Nephron progenitor cell (in vitro differentiated cells): Measurements from ENCODE around the gene CLDN17.

Source experiments
- DNase-seq: peaks from one replicate; pipeline ENCODE4 v3.0.0; 2021
- H3K27ac Mint-ChIP-seq: 2 replicates; pipeline ENCODE4 v1.8.0; 2021; ENCODE audit warnings: mild to moderate bottlenecking, moderate library complexity, mixed read lengths
- H3K27me3 Mint-ChIP-seq: 2 replicates; pipeline ENCODE4 v1.8.0; 2021; ENCODE audit warnings: mild to moderate bottlenecking, low read depth, mixed read lengths; ENCODE audit not compliant: poor library complexity
- H3K36me3 Mint-ChIP-seq: 2 replicates; pipeline ENCODE4 v1.8.0; 2021; ENCODE audit warnings: low read depth, mixed read lengths
- H3K4me1 Mint-ChIP-seq: 2 replicates; pipeline ENCODE4 v1.8.0; 2021; ENCODE audit warnings: mixed read lengths
- H3K4me3 Mint-ChIP-seq: 2 replicates; pipeline ENCODE4 v1.8.0; 2021; ENCODE audit warnings: mild to moderate bottlenecking, moderate library complexity, mixed read lengths
- H3K9me3 Mint-ChIP-seq: 2 replicates; pipeline ENCODE4 v1.8.0; 2021; ENCODE audit warnings: mild to moderate bottlenecking, moderate library complexity, mixed read lengths
- CTCF ChIP-seq: fragments of 200-600 bp; sonication (generic); IDR thresholded peaks from 2 replicates; pipeline ENCODE4 v1.5.0; 2021; ENCODE audit warnings: antibody characterized with exemption

Gene CLDN17

GRCh38 chr21:30166705-30167104 is at the start of gene CLDN17:
CLDN17 (minus strand) TSS chr21:30166805; CDS start chr21:30166617, 188 bp downstream.
- H3K4me3 Mint-ChIP-seq: no peak within 1 kb of the TSS
- TF ChIP-seq CTCF: no peak
- H3K27ac Mint-ChIP-seq: no peak within 1 kb of the TSS
- no peaks in the 10 kb centered on the region for H3K9me3 Mint-ChIP-seq
- H3K27me3 Mint-ChIP-seq: peaks cover 4% of the 10 kb centered on the region
- H3K4me1 Mint-ChIP-seq: no peaks in the 10 kb centered on the region
- no peak for DNase-seq
- H3K36me3 Mint-ChIP-seq: no peaks in the 10 kb centered on the region

GRCh38 chr21:30216041-30216723 is 49.6 kb upstream of the CLDN17 start, which contains the start of gene CLDN8:
CLDN8 (minus strand) TSS chr21:30216097; CDS start chr21:30215925, 172 bp downstream.
- Mint-ChIP-seq H3K27ac (no peak within 1 kb of the TSS), H3K4me3 (no peak within 1 kb of the TSS), H3K4me1 (no peaks in the 10 kb centered on the region), H3K9me3 (no peaks in the 10 kb centered on the region), H3K27me3 (no peaks in the 10 kb centered on the region), H3K36me3 (no peaks in the 10 kb centered on the region)
- TF ChIP-seq CTCF: no peak
- no peak for DNase-seq

GRCh38 chr21:30211071-30211470 is 44.5 kb upstream of the CLDN17 start:
- peaks cover 29% of the 10 kb centered on the region for H3K4me1 Mint-ChIP-seq
- H3K36me3 Mint-ChIP-seq: no peaks in the 10 kb centered on the region
- peaks cover 7% of the 10 kb centered on the region for H3K27me3 Mint-ChIP-seq
- H3K4me3 Mint-ChIP-seq: no peak overlapping the region
- no peak overlapping the region for H3K27ac Mint-ChIP-seq
- no peak for DNase-seq
- no peaks in the 10 kb centered on the region for H3K9me3 Mint-ChIP-seq
- TF ChIP-seq CTCF: no peak

GRCh38 chr21:30209601-30210000 is 43.0 kb upstream of the CLDN17 start:
- Mint-ChIP-seq H3K4me3 (no peak overlapping the region), H3K27ac (peak overlapping the region; percentile 75), H3K27me3 (peaks cover 7% of the 10 kb centered on the region), H3K4me1 (peaks cover 29% of the 10 kb centered on the region), H3K9me3 (no peaks in the 10 kb centered on the region), H3K36me3 (no peaks in the 10 kb centered on the region)
- TF ChIP-seq CTCF: no peak
- no peak for DNase-seq

- Mint-ChIP-seq H3K36me3 (no peaks in the 10 kb centered on the region), H3K4me1 (peaks cover 29% of the 10 kb centered on the region), H3K4me3 (no peak overlapping the region), H3K27ac (no peak overlapping the region), H3K9me3 (peaks cover under 1% of the 10 kb centered on the region), H3K27me3 (peaks cover 7% of the 10 kb centered on the region)
- no peak for DNase-seq
- TF ChIP-seq CTCF: no peak
These were observed 40.6 kb upstream of the CLDN17 start for GRCh38 chr21:30207252-30207579.
